ENCODE measurements around the gene TAF8. TPM values are rescaled to one million over a fixed set of nuclear protein-coding genes. Genes with fewer than 3 reads are reported as not detected.

The TAF8 gene
- total RNA-seq, 2 experiments from 2014 or later = 40.0 to 42.3 TPM

GRCh38 chr6:42013134-42013516, 37.2 kb upstream of the TAF8 start:
- no peaks in the 10 kb centered on the region for H3K27me3 Mint-ChIP-seq
- H3K27ac Mint-ChIP-seq = peak overlapping the region; percentile 83
- ChIA-PET POLR2A (interaction anchor here (0.8 to 2.0 kb wide), 2 partner anchors 9 to 26 kb away, joined by 3 to 9 read pairs; no protein-coding TSS in a partner anchor), CTCF (interaction anchor here (0.9 to 2.1 kb wide), 4 partner anchors 28 to 226 kb away, joined by 3 to 6 read pairs (median 4); no protein-coding TSS in a partner anchor)
- peaks cover 5% of the 10 kb centered on the region for H3K9me3 Mint-ChIP-seq
- peak; percentile 9 for ATAC-seq
- TF ChIP-seq CTCF (IDR thresholded peaks at IDR 0.05) = no peak
- intact Hi-C loops (cut with micrococcal nuclease) = loop anchor here (5.0 kb wide), 2 partner anchors 34 to 36 kb away; no protein-coding TSS in a partner anchor
- H3K4me3 Mint-ChIP-seq = no peak overlapping the region
- H3K4me1 Mint-ChIP-seq (ENCODE audit: low read depth) = peaks cover 77% of the 10 kb centered on the region
- DNase-seq = no peak
- H3K36me3 Mint-ChIP-seq (ENCODE audit: low read depth) = peaks cover 27% of the 10 kb centered on the region

GRCh38 chr6:42017021-42017643, 33.2 kb upstream of the TAF8 start:
- no peak for TF ChIP-seq CTCF (IDR thresholded peaks at IDR 0.05)
- Mint-ChIP-seq H3K9me3 (peaks cover 5% of the 10 kb centered on the region), H3K4me1 (ENCODE audit: low read depth) (peaks cover 71% of the 10 kb centered on the region), H3K27ac (peak overlapping the region; percentile 84), H3K4me3 (peak overlapping the region; percentile 50), H3K27me3 (no peaks in the 10 kb centered on the region), H3K36me3 (ENCODE audit: low read depth) (peaks cover 34% of the 10 kb centered on the region)
- ATAC-seq (peak; percentile 66), DNase-seq (peak; percentile 74)
- ChIA-PET POLR2A (interaction anchor here (0.6 to 2.8 kb wide), 10 partner anchors 11 to 81 kb away, joined by 3 to 10 read pairs (median 4); no protein-coding TSS in a partner anchor), CTCF (interaction anchor here (0.7 to 3.3 kb wide), 6 partner anchors 26 to 81 kb away, joined by 3 to 23 read pairs (median 4); no protein-coding TSS in a partner anchor)
- intact Hi-C loops (cut with micrococcal nuclease) = no loop called here

GRCh38 chr6:42020967-42021366, 29.4 kb upstream of the TAF8 start:
- Mint-ChIP-seq H3K4me1 (ENCODE audit: low read depth) (peaks cover 80% of the 10 kb centered on the region), H3K36me3 (ENCODE audit: low read depth) (peaks cover 29% of the 10 kb centered on the region), H3K4me3 (peak overlapping the region; percentile 20), H3K27me3 (no peaks in the 10 kb centered on the region), H3K27ac (peak overlapping the region; percentile 98), H3K9me3 (peaks cover under 1% of the 10 kb centered on the region)
- TF ChIP-seq CTCF (IDR thresholded peaks at IDR 0.05) = no peak
- intact Hi-C loops (cut with micrococcal nuclease) = loop anchor here (5.0 kb wide), 1 partner anchor 79 kb away; the partner anchor contains the start of gene CCND3
- ChIA-PET POLR2A (interaction anchor here (0.6 to 2.6 kb wide), 5 partner anchors 9 to 85 kb away, joined by 3 to 9 read pairs (median 4); no protein-coding TSS in a partner anchor), CTCF (interaction anchor here (1.1 to 3.0 kb wide), 3 partner anchors 21 to 100 kb away, joined by 3 to 10 read pairs (median 7); partner anchors contain the start of genes BYSL, CCND3 and MED20)
- DNase-seq (no peak), ATAC-seq (no peak)

- Mint-ChIP-seq H3K27ac (peak overlapping the region; percentile 98), H3K36me3 (ENCODE audit: low read depth) (peaks cover 39% of the 10 kb centered on the region), H3K4me3 (peak overlapping the region; percentile 57), H3K9me3 (peaks cover 2% of the 10 kb centered on the region), H3K4me1 (ENCODE audit: low read depth) (peaks cover 81% of the 10 kb centered on the region), H3K27me3 (no peaks in the 10 kb centered on the region)
- intact Hi-C loops (cut with micrococcal nuclease) = loop anchor here (2.0 to 5.0 kb wide), 2 partner anchors 17 to 80 kb away; partner anchors contain the start of gene CCND3
- TF ChIP-seq CTCF (IDR thresholded peaks at IDR 0.05) = peak; percentile 17
- ChIA-PET CTCF (interaction anchor here (0.7 to 3.0 kb wide), 14 partner anchors 11 to 234 kb away, joined by 3 to 10 read pairs (median 4); partner anchors contain the start of genes BYSL, CCND3, MED20 and TOMM6), POLR2A (interaction anchor here (1.0 to 2.6 kb wide), 15 partner anchors 10 to 100 kb away, joined by 3 to 12 read pairs (median 5); partner anchors contain the start of genes BYSL and TAF8)
- DNase-seq (peak; percentile 91), ATAC-seq (peak; percentile 81)
Measured at GRCh38 chr6:42021847-42022754, 28.2 kb upstream of the TAF8 start.

Data from activated CD8-positive, alpha-beta T cell treated with anti-CD3 and anti-CD28 coated beads for 36 hours (primary cell).